ENCODE data around the gene PECR. TPM values are rescaled to one million over a fixed set of nuclear protein-coding genes. Genes with fewer than 3 reads are reported as not detected.

The PECR gene
- total and polyA plus RNA-seq, 10 donors: 5.0 to 16.9 (median 9.9) TPM

GRCh38 chr2:216072473-216072872, 9.1 kb downstream of the PECR start:
- peaks cover 0 to 5% (median 0%) of the 10 kb centered on the region in 6 donors for H3K4me1 ChIP-seq
- intact Hi-C loops (cut with DNase I; ENCODE audit: low total_unique reads): no loop called here
- H3K36me3 ChIP-seq: peaks cover 0 to 45% (median 0%) of the 10 kb centered on the region in 6 donors
- H3K27me3 ChIP-seq (replicated peaks in 1 of 7): no peaks in the 10 kb centered on the region
- DNase-seq: no peak
- no peak overlapping the region for H3K4me3 ChIP-seq
- TF ChIP-seq CTCF (IDR thresholded peaks at IDR 0.05 in 8 of 11, conservative IDR thresholded peaks at IDR 0.05 in 3 of 11) (no peak), POLR2AphosphoS5 (IDR thresholded peaks at IDR 0.05) (no peak), POLR2A (IDR thresholded peaks at IDR 0.05) (no peak)
- H3K27ac ChIP-seq: no peak overlapping the region
- peaks cover 0 to 5% (median 0%) of the 10 kb centered on the region in 8 donors for H3K9me3 ChIP-seq

GRCh38 chr2:216071111-216071851, 10.3 kb downstream of the PECR start:
- H3K27me3 ChIP-seq (replicated peaks in 1 of 7): no peaks in the 10 kb centered on the region
- peaks cover 0 to 5% (median 0%) of the 10 kb centered on the region in 6 donors for H3K4me1 ChIP-seq
- intact Hi-C loops (cut with DNase I; ENCODE audit: low total_unique reads): no loop called here
- DNase-seq: no peak
- peaks cover 0 to 47% (median under 1%) of the 10 kb centered on the region in 6 donors for H3K36me3 ChIP-seq
- peaks cover 0 to 5% (median 0%) of the 10 kb centered on the region in 8 donors for H3K9me3 ChIP-seq
- no peak for TF ChIP-seq POLR2A (IDR thresholded peaks at IDR 0.05)
- no peak for TF ChIP-seq POLR2AphosphoS5 (IDR thresholded peaks at IDR 0.05)
- no peak for TF ChIP-seq CTCF (IDR thresholded peaks at IDR 0.05 in 8 of 11, conservative IDR thresholded peaks at IDR 0.05 in 3 of 11)
- H3K4me3 ChIP-seq: no peak overlapping the region
- no peak overlapping the region for H3K27ac ChIP-seq
- 82 to 91% (median 88%) methylated on average over 12 of the region's 12 CpGs for WGBS, 5 donors

- H3K9me3 ChIP-seq: peaks cover 0 to 5% (median 0%) of the 10 kb centered on the region in 8 donors
- no peaks in the 10 kb centered on the region for H3K27me3 ChIP-seq (replicated peaks in 1 of 7)
- WGBS, 5 donors: 81 to 94% (median 91%) methylated on average over 6 of the region's 6 CpGs
- DNase-seq: no peak
- H3K36me3 ChIP-seq: peaks cover 0 to 50% (median 11%) of the 10 kb centered on the region in 6 donors
- TF ChIP-seq CTCF (IDR thresholded peaks at IDR 0.05 in 8 of 11, conservative IDR thresholded peaks at IDR 0.05 in 3 of 11) (no peak), POLR2AphosphoS5 (IDR thresholded peaks at IDR 0.05) (no peak), POLR2A (IDR thresholded peaks at IDR 0.05) (no peak)
- intact Hi-C loops (cut with DNase I; ENCODE audit: low total_unique reads): no loop called here
- H3K4me3 ChIP-seq: no peak overlapping the region
- no peaks in the 10 kb centered on the region for H3K4me1 ChIP-seq
- no peak overlapping the region for H3K27ac ChIP-seq
Measured at GRCh38 chr2:216070195-216070594, 11.4 kb downstream of the PECR start.

GRCh38 chr2:216069028-216069427, 12.6 kb downstream of the PECR start:
- peaks cover 0 to 5% (median 0%) of the 10 kb centered on the region in 8 donors for H3K9me3 ChIP-seq
- no peak overlapping the region for H3K27ac ChIP-seq
- H3K36me3 ChIP-seq: peaks cover 0 to 56% (median 20%) of the 10 kb centered on the region in 6 donors
- no peak for TF ChIP-seq POLR2A (IDR thresholded peaks at IDR 0.05)
- TF ChIP-seq CTCF (IDR thresholded peaks at IDR 0.05 in 8 of 11, conservative IDR thresholded peaks at IDR 0.05 in 3 of 11): no peak
- TF ChIP-seq POLR2AphosphoS5 (IDR thresholded peaks at IDR 0.05): no peak
- H3K27me3 ChIP-seq (replicated peaks in 1 of 7): no peaks in the 10 kb centered on the region
- no peak overlapping the region for H3K4me3 ChIP-seq
- DNase-seq: no peak
- no peaks in the 10 kb centered on the region for H3K4me1 ChIP-seq
- 82 to 96% (median 89%) methylated on average over 2 of the region's 2 CpGs for WGBS, 5 donors
- intact Hi-C loops (cut with DNase I; ENCODE audit: low total_unique reads): no loop called here

Measured in spleen (tissue), 11 donors.